ENCODE measurements around the gene BCR. TPM values are rescaled to one million over a fixed set of nuclear protein-coding genes. Genes with fewer than 3 reads are reported as not detected.

The BCR gene
- total and polyA plus RNA-seq, 2 of the 13 experiments (the other 11 are each of a cell fraction or from before 2014, with no cell fraction given): 19.9 to 33.6 TPM

DNA sequence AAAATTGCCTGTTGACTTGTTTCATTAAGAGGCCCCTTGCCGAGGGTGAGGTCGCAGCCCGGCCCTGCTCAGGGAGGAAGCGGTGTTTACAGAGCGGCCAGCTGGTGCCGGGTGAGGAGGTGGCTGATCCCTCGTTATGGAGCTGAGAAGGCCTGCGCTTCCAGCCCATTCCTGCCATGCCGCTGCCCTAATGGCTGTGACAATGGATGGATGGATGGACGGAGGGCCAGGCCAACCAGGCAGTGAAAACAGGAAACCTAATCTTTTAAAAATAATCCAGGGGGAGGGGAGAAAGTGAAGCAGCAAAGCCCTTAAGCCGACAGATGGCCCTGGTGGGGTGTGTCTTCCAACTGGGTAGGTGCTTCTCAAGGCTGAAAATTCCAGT, 38.5 kb downstream of the BCR start (continued):
- TF ChIP-seq, protein P1, sequence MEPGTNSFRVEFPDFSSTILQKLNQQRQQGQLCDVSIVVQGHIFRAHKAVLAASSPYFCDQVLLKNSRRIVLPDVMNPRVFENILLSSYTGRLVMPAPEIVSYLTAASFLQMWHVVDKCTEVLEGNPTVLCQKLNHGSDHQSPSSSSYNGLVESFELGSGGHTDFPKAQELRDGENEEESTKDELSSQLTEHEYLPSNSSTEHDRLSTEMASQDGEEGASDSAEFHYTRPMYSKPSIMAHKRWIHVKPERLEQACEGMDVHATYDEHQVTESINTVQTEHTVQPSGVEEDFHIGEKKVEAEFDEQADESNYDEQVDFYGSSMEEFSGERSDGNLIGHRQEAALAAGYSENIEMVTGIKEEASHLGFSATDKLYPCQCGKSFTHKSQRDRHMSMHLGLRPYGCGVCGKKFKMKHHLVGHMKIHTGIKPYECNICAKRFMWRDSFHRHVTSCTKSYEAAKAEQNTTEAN (CRISPR knock-in tag; conservative IDR thresholded peaks at IDR 0.05): no peak
- TF ChIP-seq AHR (CRISPR knock-in tag; IDR thresholded peaks at IDR 0.05) (no peak), ZNF775 (CRISPR knock-in tag; IDR thresholded peaks at IDR 0.05; ENCODE audit: borderline replicate concordance) (no peak), ZNF292 (CRISPR knock-in tag; IDR thresholded peaks at IDR 0.05; ENCODE audit: borderline replicate concordance, low read depth) (peak; percentile 90; the same call in 1 of the 2 replicates), ZSCAN20 (CRISPR knock-in tag; IDR thresholded peaks at IDR 0.05; ENCODE audit: borderline replicate concordance) (no peak), KLF6 (CRISPR knock-in tag; IDR thresholded peaks at IDR 0.05) (no peak), ZNF468 (CRISPR knock-in tag; IDR thresholded peaks at IDR 0.05) (no peak), MBD4 (IDR thresholded peaks at IDR 0.05; ENCODE audit: borderline replicate concordance, low read length) (no peak), THYN1 (CRISPR knock-in tag; IDR thresholded peaks at IDR 0.05; ENCODE audit: borderline replicate concordance, low read depth) (no peak), NR2F2 (IDR thresholded peaks at IDR 0.05; ENCODE audit: borderline replicate concordance, low read depth) (peak; percentile 39; the same call in 1 of the 2 replicates), ZNF546 (CRISPR knock-in tag; conservative IDR thresholded peaks at IDR 0.05) (no peak), SP1 (IDR thresholded peaks at IDR 0.05) (no peak), SP1 (CRISPR knock-in tag; IDR thresholded peaks at IDR 0.05) (no peak), KMT2A (CRISPR knock-in tag; IDR thresholded peaks at IDR 0.05) (no peak; the same call in 1 of the 2 replicates), ZNF891 (CRISPR knock-in tag; IDR thresholded peaks at IDR 0.05) (no peak), HNRNPLL (IDR thresholded peaks at IDR 0.05; ENCODE audit: low read depth, low read length, poor library complexity, severe bottlenecking) (no peak), ZNF333 (CRISPR knock-in tag; IDR thresholded peaks at IDR 0.05; ENCODE audit: borderline replicate concordance) (no peak)
- TF ChIP-seq, protein P2, sequence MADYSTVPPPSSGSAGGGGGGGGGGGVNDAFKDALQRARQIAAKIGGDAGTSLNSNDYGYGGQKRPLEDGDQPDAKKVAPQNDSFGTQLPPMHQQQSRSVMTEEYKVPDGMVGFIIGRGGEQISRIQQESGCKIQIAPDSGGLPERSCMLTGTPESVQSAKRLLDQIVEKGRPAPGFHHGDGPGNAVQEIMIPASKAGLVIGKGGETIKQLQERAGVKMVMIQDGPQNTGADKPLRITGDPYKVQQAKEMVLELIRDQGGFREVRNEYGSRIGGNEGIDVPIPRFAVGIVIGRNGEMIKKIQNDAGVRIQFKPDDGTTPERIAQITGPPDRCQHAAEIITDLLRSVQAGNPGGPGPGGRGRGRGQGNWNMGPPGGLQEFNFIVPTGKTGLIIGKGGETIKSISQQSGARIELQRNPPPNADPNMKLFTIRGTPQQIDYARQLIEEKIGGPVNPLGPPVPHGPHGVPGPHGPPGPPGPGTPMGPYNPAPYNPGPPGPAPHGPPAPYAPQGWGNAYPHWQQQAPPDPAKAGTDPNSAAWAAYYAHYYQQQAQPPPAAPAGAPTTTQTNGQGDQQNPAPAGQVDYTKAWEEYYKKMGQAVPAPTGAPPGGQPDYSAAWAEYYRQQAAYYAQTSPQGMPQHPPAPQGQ (CRISPR knock-in tag; IDR thresholded peaks at IDR 0.05; ENCODE audit: borderline replicate concordance): no peak
- TF ChIP-seq, protein P3, sequence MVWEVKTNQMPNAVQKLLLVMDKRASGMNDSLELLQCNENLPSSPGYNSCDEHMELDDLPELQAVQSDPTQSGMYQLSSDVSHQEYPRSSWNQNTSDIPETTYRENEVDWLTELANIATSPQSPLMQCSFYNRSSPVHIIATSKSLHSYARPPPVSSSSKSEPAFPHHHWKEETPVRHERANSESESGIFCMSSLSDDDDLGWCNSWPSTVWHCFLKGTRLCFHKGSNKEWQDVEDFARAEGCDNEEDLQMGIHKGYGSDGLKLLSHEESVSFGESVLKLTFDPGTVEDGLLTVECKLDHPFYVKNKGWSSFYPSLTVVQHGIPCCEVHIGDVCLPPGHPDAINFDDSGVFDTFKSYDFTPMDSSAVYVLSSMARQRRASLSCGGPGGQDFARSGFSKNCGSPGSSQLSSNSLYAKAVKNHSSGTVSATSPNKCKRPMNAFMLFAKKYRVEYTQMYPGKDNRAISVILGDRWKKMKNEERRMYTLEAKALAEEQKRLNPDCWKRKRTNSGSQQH (CRISPR knock-in tag; IDR thresholded peaks at IDR 0.05; ENCODE audit: low read depth): no peak
- TF ChIP-seq, protein P4, sequence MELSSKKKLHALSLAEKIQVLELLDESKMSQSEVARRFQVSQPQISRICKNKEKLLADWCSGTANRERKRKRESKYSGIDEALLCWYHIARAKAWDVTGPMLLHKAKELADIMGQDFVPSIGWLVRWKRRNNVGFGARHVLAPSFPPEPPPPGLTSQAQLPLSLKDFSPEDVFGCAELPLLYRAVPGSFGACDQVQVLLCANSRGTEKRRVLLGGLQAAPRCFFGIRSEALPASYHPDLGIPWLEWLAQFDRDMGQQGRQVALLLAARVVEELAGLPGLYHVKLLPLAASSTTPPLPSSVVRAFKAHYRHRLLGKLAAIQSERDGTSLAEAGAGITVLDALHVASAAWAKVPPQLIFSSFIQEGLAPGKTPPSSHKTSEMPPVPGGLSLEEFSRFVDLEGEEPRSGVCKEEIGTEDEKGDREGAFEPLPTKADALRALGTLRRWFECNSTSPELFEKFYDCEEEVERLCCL (CRISPR knock-in tag; IDR thresholded peaks at IDR 0.05; ENCODE audit: borderline replicate concordance): no peak
